ENCODE measurements around the gene CC2D2A.

DNA sequence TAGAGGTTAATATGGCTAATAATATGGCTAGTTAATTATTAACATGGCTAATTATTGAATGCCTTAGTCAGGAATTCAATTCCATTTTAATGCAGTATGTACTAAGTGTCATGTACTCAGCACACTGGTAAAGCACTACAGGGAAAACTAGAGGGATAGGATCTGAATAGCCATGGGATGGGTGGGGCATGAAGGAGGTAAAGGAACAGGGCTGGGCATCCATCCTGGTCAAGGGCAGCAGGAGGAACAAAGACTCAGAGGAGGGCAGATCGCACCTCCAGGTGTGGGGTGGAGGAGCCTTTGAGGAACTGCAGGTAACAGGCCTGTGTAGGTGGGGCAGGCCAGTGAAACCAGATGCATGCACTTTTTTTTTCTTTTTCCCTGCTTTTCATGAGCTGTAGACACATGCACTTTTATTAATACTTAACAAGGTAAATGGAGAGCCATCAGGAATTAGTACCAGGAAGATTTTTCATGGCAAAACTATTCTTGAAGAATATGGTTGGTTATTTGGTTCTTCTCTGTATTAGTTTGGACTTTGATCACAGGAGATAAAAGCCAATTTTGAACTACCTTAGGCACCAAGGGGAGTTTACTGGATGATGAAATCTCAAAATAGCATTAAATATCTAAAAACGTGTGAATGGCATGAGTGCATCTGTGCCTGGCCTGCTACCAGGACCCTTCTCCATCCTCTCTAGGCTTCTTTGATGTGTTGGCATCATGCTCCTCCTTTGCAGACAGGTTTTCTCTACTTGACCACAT is 88.3 kb downstream of the CC2D2A start:
- TF ChIP-seq, protein P1, sequence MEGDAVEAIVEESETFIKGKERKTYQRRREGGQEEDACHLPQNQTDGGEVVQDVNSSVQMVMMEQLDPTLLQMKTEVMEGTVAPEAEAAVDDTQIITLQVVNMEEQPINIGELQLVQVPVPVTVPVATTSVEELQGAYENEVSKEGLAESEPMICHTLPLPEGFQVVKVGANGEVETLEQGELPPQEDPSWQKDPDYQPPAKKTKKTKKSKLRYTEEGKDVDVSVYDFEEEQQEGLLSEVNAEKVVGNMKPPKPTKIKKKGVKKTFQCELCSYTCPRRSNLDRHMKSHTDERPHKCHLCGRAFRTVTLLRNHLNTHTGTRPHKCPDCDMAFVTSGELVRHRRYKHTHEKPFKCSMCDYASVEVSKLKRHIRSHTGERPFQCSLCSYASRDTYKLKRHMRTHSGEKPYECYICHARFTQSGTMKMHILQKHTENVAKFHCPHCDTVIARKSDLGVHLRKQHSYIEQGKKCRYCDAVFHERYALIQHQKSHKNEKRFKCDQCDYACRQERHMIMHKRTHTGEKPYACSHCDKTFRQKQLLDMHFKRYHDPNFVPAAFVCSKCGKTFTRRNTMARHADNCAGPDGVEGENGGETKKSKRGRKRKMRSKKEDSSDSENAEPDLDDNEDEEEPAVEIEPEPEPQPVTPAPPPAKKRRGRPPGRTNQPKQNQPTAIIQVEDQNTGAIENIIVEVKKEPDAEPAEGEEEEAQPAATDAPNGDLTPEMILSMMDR (IDR thresholded peaks at IDR 0.05): no peak
- TF ChIP-seq POLR2AphosphoS5 (IDR thresholded peaks at IDR 0.05) (no peak), POLR2A (IDR thresholded peaks at IDR 0.05) (no peak)

Measured in prostate gland (tissue), 2 donors.